Stimulated activated CD8-positive, alpha-beta memory T cell treated with anti-CD3 and anti-CD28 coated beads, Interleukin-15, amount 100 ng/mL, for 4 hours (primary cell): ENCODE measurements around the gene TMEM74B.

Experiments used
- DNase-seq, 2 donors: peaks; one replicate each; pipeline ENCODE4 v3.0.0-alpha.2; 2020; ENCODE audit warnings: low read depth in 2 of 2

The TMEM74B gene

DNA sequence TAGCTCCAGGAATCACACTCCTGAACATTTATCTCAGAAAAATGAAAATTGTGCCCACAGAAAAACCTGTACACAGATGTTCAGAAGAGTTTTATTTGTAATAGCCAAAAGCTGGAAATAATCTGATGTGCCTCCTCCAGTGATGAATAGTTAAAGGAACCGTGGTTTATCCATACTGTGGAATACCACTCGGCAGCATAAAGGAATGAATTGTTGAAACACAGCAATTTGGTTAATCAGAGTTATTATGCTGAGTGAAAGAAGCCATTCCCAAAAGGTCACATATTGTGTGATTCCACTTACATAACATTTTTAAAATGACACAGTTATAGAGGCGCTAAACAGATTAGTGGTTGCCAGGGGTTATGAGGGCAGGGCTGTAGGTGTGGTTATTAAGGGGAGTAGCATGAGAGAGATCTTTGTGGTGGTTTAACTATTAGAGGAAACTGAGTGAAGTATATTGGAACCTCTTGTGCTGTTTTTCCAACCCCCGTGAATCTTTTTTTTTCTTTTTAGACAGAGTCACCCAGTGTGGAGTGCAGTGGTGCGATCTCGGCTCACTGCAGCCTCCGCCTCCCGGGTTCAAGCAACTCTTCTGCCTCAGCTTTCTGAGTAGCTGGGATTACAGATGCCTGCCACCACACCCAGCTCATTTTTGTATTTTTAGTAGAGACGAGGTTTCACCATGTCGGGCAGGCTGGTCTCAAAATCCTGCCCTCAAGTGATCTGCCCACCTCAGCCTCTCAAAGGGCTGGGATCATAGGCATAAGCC is 40.2 kb downstream of the TMEM74B start:
- no peak for DNase-seq

DNA sequence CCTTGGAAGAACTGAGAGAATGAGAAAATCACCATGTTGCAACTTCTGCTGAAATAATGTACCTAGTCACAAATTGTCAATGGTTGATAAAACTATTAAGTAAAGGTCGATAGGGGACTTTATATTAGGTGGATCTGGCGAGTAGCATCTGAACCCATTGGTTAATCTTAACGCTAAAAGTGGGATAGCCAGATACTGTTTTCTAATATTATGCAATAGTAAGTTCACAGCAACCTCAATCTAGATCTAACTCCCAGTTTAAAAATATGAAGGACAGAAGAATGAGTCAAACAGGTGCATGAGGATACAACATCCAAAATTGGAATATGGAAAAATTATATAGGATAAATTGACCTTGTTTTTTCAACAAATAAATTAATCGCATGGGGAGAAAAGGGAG is 47.5 kb downstream of the TMEM74B start:
- DNase-seq = no peak

DNA sequence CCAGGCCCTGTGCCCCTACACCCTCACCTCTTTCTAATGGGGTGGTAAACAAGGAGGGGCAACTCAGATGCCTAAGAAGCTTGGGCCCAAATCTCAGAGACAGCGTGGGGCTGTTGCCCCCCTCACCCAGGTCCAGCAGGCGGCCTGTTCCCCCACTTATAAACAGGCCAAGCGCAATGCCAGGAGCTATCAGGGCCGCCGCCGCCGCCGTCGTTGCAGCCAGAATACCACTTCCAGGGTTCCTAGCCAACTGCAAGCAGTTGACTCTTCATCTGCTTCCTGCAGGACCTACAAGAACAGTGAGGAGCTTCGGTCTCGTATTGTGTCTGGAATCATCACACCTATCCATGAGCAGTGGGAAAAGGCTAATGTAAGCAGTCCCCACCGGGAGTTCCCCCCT is 49.9 kb downstream of the TMEM74B start:
- DNase-seq = no peak

DNA sequence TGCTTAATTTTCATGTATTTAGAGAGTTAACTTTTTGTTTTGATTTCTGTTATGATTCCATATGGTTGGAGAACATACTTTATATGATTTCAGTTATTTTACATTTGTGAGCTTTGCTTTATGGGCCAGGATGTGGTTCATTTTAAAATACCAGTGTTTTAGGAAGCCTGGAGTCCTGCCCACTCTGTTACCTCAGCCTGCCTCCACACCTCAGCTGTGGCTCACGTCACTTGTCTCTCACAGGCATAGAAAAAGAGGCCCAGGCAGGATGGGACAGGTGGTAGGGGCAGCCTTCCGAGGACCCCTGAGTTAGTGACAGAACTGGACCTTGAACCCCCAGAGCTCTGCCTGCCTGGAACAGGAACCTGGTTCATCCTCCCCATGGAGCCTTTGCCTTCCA is 50.4 kb downstream of the TMEM74B start:
- no peak for DNase-seq

DNA sequence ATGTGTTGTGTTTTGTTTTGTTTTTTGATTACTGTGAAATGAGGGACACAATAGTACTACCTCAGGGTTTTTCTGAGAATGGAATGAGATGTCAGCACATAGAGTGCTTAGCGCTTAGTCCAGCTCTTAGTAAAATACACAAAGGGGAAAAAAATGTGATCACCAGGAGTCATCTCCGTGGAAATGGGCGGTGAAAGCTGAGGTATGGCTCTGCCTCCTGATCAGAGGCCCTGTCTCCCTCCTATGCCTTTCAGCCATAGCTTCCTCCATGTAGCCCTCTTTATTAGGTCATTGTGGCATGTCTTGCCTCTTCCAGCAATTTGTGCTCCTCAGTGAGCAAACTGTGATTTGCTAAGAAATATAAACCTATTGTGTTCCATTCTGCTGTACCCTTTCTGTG is 53.4 kb downstream of the TMEM74B start:
- no peak for DNase-seq

DNA sequence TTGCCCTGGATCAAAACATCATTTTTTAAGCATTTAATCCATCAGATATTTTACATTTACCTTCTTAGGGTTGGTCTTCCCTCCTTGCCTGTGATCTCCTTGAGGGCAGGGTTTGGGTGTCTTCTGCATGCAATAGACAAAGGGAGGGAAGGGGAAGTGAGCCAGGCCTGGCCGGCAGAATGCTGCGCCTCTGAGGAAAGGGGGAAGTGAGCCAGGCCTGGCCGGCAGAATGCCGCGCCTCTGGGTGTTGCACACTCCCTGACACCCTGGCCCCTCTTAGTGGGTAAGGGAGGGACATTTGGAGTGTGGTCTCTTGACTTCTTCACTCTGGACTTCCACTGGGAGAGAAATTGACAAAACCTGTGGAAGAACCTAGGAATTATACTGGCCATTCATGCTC is 53.9 kb downstream of the TMEM74B start:
- DNase-seq = no peak
